ENCODE data around the gene CDC42EP1.
"Not testable (repeated sequence)": the region's sequence is repeated elsewhere in the genome, so short reads cannot be mapped to it uniquely, and the experiment has no call there.

CDC42EP1 gene, protein sequence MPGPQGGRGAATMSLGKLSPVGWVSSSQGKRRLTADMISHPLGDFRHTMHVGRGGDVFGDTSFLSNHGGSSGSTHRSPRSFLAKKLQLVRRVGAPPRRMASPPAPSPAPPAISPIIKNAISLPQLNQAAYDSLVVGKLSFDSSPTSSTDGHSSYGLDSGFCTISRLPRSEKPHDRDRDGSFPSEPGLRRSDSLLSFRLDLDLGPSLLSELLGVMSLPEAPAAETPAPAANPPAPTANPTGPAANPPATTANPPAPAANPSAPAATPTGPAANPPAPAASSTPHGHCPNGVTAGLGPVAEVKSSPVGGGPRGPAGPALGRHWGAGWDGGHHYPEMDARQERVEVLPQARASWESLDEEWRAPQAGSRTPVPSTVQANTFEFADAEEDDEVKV

DNA sequence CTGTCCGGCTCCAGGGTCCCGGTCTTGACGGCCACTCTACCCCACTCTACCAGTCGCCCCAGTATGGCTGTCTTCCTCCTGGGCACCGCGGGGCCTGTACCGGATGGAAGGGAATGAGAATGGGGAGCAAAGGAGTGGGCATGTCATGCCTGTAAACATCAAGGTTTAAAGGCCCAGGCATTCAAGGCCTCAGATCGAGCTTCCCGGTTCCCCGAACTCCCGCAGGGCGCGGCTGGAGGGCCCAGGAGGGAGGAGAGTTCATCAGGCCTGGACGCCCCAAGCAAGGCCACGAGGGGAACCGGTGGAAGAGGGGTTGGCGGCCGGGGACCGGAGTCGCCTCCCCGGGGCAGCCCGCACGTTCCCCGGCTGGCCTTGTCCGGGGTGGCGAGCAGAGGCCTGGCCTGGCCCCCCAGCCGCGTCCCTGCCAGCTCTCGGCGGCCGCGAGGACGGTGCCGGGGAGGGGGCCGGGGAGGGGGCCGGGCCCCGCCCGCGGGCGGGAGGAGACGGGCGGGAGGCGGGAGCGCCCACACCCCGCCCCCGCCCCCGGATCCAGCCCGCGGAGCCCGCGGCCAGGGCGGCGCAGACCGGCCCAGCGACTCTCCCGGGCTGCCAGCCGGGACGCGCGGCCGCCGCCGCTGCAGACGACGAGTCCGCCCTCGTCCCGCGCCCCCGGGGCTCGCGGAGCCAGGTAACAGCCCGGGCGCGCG is at the start of gene CDC42EP1:
Gene CDC42EP1 (plus strand): TSS at position 580 of the 707 bp plus-strand sequence. CDS start 5,870 bp downstream, outside the sequence.
- peak; percentile 80 for DNase-seq (ENCODE audit: low spot score)

DNA sequence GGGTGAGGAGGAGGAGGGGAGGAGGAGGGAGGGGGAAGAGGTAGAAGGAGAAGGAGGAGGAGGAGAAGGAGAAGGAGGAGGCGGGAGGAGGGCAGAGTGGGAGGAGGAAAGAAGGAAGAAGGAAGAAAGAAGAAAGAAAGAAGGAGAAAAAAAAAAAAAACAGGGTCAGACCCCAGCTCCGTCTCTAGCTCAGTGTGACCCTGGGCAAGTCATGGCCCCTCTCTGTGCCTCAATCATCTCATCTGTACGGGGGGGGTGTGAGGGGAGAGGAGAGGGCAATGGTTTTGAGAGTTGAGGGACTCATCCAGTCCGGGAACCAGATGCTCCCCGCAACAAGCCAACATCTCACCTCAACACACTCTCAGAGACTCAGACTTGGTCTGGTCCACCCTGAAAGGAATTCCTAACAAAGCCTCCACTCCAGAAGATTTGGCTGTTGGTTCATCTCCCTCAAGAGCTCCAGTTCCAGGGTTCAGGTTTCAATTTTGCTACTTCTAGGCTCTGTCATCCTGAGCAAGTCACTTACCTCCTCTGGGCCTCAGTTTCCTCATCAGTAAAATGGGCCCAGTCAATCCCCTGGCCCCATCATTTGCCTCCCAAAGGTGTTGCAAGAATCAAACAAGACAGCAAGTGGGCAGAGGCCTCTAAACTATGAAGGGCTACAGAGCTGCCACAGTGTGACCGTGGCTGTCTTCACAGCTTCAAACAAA is 48.7 kb upstream of the CDC42EP1 start:
- DNase-seq (ENCODE audit: low spot score), result no peak

DNA sequence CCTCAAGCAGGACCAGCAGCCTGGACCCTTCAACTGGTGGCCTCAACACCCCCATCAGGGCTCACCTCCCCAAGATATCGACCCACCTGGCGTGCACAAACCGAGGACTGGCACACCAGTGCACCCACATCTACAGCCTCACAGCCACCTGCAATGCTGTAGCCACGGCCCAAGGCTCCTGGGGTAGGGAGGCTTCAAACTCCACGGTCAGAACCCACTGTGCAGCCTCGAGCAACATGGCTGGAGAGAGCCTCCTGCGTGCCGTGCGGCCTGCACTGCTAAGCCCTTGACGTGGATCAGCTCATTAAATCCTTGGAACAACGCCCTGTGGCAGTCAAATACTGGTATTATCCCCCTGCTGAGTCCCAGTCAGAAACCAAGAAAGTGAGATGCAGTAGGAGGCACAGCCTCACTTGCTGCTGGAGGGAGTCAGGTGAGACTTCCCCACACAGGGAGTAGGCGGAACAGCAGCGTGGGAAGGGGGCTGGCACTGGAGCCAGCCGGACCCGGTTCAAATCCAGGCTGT is 45.7 kb upstream of the CDC42EP1 start:
- no peak for DNase-seq (ENCODE audit: low spot score)

DNA sequence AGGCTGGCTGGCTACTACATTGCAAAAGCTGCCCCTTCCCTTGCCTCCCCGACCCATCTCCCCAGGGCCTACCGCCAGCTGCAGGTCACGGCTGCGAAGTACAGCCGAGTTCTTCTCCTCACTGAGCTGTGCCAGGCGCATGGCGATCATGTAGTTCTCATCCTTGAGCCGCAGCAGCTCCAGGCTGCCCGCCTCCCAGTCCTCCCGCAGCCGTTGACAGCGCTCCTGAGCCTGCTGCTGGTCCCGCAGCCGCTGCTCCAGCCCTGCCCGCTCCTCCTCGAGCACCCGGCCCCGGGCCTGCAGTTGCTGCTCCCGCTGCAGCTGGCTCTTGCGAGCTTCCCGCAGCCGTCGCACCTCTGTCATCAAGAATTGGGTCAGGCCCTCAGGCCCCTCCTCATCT is 44.4 kb upstream of the CDC42EP1 start:
- no peak for DNase-seq (ENCODE audit: low spot score)

DNA sequence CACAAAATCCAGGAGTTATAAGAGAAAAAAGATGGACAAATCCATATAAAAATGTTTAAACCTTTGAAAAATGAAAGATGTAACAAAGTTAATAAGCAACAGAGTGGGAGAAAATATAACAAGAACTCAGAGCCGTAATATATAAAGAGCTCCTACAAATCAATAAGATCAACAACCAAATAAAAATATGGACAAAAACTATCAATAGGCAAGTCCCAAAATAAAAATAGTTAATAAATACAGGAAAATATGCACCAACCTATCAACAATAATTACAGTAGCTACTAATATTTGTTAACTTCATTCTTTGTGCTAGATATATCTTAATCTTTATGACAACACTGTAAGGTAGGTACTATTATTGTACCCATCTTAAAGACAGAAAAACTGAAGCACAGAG is 43.8 kb upstream of the CDC42EP1 start:
- no peak for DNase-seq (ENCODE audit: low spot score)

DNA sequence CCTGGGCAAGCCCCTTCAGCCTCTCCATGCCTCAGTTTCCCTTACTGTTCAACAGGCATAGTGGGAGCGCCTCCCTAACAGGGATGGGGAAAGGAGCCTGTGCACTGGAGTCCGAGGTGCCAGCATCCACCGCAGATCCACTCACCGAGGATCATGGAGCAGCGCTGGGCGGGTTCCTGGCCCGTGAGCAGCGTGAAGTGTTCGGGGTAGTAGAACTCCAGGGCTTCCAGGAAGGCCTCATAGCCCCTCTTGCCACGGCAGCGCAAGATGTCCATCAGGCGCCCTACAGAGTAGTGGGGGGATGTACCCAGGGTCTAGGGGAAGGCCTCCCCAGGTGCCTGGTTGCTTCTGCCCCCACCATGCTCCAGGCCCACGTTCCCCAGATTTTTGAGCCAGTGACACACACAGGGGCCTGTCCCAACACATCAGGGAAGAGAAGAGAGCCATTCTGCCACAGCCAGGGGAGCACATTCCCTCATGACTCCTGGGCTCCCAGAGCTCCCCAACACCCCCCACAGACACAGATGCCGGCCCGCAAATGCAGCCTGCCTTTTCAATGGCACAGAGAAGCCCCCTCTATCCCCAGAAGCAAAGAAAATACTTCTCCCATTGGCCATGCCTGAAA is 42.3 kb upstream of the CDC42EP1 start:
- no peak for DNase-seq (ENCODE audit: low spot score)

DNA sequence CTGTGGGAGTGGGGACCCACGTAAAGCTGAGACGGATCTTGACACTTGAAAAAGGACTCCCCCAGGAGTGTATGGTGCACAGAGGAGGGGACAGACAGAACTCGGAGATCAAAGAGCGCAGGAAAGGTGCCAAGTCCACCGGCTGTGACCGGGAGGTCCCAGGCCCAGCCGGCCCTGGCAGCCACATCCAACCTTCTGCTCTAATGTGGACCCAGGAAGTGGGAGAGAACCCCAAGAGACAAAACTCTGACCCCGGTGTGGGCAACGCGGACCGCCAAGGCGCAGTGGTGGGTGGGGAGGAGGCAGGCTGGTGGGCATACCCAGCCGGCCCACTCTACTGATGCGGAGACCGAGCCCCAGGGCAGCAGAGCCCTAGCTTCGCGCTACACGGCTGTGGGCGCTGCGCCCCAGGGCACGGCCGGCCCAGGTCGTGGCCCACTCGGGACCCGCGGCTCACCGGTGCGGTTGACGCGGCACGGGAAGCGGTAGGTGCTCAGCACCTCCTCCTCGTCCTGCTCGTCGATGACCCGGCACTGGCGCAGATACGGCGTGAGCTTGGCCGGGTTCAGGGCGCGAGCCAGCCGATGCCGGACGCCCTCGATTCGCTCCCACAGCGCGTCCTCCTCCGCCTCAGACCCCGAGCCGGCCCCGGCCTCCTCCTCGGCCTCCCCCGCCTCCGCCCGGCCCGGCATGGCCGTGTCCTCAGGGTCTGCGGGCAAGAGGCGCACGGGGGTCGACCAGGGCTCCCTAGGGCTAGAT is 41.6 kb upstream of the CDC42EP1 start:
- peak; percentile 72 for DNase-seq (ENCODE audit: low spot score)

DNA sequence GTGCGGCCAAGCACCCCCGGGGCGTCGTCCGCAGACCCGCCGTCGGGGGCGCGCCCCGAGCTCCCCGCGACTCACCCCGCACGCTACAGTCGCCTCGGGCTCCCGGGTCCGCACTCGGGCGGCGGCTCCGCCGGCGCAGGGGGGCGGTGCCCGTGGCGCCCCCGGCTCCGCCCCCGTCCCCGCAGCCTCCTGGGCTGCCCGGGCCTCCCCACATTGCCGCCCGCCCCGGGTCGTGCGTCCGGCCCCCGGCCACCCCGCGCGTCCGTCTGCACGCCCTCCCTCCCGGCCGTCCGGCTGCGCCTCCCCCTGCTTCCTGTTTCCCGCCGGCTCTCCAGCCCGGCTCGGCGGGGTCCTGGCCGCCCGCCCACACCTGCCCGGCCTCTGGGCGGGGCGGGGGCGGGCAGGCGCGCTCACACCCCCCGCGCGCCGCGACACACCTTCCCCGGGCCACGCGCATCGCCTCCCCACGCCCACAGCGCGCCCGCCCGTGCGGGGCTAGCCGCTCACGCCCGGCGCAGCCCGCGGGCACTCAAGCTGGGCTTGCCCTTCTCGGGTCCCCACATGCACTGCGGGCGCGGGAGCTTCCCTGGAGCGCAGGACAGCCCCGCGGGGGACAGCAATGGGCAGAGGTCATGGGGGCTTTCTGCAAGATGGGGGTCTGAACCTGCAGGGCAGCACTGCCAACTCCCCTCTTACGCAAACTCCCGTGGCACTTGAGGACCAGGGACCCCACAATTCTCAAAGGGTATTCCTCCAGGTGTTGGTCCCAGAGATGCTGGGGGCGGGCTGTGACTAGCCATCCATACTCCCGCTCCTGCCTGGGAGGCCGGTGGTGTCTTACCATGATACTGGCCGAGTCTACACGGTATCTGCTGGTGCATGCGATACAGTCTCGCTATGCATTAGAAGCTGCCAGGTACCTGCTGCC is 40.7 kb upstream of the CDC42EP1 start, which contains the start of gene CARD10:
Gene CARD10 (minus strand): TSS at position 148 of the 928 bp plus-strand sequence. CDS start 215 bp downstream, outside the sequence.
- peak; percentile 86 for DNase-seq (ENCODE audit: low spot score)

DNA sequence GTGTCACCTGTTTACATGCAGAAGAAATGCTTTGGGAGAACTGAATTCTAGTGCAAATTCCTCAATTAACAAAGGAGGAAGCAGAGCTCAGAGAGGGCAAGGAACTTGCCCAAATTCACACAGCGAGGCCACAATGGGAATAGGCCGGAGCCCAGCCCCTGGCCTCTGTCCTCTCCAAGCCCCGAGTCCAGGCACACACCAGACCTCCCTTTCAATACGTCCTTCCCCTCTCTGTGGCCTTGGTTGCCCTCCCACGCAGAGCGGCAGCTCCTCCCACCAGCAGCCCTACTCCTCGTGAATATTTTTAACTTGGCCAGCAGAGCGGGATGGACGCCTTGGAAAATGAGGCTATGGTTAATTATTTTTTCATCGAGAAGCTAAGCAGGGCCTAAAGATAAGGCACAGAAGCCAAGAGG is 39.5 kb upstream of the CDC42EP1 start:
- DNase-seq (ENCODE audit: low spot score), result no peak

DNA sequence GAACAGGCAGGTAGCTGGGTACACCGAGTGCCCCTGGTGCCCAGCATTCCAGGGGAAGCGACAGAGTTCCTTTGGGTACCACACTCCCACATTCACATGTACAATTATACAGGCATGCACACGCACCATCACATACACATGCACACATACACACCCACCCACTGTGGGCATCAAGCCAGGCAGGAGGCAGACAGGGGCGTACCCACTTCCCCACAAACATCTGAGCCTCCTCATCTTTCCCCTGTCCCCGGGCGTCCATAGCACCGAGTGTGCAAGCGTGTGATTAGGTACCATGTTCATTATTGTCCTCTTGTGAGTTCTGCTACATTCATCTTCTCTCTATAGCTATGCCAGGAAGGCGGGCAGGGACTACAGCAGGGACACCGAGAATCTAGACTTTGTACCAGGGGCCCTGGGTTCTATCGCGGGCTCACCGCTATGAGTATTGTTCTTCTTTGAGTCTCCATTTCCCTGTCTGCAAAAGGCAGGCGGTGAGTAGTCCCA is 39.0 kb upstream of the CDC42EP1 start:
- no peak for DNase-seq (ENCODE audit: low spot score)

DNA sequence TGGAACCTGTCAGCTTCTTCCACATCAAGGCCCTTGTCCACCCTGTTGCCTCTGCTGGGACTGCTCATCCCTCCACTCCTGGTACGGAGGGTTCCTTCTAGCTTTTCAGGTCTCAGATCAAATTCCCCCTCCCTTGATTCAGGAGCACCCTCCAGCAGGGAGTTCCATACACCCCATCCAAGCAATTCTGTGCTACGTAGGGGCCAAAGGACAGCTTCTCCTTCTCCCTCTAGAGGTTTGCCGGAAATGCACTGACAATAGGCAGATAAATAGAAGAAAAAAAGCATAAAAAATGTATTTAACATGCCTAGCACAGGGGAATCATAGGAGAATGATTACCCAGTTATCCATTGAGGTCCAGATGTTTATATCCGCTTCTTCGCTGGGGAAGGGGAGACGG is 37.8 kb upstream of the CDC42EP1 start:
- no peak for DNase-seq (ENCODE audit: low spot score)

DNA sequence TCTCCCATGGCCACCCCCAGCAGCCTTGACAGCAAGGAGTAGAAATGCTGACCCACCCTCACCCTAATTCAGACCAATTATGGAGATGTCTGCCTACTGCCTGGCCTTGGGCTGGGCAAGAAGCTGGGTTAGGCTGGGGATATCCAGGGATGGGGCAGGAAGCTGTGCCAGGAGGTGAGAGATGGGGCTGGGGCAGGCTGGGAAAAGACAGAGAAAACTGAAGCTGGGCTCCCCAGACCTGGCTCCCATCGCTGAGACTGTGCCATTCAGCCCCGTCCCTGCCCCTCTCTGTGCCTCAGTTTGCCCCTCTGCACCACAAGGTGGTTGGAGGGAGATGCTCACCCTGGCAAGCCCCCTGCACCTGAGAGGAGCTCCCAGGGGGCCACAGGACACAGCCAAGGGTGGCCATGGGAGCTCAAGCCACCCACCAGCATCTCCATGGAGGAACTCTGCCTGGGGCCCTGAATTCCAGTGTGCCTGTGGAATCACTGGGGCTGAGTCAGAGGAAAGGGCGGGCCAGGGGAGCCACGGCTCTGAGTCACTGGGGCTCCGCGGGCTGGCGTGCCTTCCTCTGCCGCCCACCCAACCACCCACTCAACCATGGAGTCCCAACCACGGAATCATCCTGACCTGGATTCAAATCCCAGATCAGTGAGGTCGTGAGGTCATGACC is 35.1 kb upstream of the CDC42EP1 start:
- no peak for DNase-seq (ENCODE audit: low spot score)

DNA sequence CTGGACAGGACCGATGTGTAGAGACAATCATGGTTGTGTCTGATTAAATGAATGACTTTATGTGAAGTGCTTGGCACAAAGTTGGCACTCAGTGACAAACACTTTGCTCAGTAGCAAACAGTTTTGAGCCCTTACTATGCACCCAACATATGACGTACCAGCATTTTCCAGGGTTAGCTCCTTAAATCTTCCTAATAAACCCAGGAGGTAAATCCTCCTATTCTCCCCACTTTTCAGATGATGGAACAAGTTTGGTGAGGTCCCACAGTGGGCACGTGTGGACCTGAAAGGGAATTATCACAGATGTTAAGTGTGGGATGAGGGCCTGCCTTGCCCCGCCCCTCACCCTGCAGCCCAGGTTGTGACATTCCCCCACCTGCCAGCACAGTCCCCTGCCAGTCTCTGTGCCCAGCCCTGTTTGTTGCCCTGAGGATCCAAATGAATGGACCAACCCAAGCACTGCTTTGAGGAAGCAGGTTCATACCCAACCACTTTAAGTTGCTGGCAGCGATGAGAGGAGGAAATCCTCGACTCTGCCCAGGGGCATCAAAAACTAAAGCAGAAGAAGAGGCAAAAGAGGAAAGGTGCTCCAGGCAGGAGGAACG is 34.4 kb upstream of the CDC42EP1 start:
- no peak for DNase-seq (ENCODE audit: low spot score)

DNA sequence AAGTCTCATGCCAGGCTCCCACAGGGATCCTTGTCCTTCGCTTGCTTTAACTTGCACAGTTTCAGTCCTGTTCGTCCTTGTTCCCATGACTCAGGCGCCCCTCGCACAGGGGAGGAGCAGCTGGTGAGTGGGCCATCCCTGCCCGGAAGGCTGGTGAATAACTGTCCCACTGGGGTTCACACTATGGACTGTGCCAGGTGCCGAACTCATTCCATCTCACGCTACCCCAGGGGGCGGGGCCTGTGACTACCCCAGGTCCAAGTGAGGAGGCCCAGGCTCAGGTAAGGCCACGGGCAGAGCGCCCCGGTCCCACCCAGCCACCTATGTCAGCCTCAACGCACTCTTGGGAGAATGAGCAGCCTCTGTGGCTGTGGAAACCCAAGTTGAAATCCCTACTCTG is 33.9 kb upstream of the CDC42EP1 start:
- no peak for DNase-seq (ENCODE audit: low spot score)

DNA sequence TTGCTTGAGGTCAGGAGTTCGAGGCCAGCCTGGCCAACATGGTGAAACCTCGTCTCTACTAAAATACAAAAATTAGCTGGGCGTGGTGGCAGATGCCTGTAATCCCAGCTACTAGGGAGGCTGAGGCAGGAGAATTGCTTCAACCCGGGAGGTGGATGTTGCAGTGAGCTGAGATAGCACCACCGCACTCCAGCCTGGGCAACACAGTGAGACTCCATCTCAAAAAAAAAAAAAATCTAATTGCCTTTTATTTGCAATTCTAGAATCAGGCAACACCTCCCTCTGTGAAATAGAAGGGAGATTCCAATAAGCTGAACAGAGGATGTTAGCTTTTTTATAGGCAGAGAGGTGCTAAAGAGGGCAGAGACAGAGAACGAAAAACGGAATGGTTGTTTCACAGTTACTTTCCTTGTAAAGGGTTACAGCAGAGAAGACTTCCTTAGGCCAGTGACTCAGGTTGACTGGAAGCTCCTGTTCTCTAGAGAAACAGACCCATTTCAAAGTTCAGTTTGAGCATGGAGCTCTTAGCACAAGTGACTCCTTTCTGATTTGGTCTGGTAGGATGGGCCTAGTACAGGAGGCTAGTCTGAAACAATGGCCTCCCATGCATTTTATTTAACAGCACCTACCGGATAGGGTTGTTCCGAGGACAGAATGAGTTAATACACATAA is 33.1 kb upstream of the CDC42EP1 start:
- DNase-seq (ENCODE audit: low spot score), result not testable (repeated sequence)

DNA sequence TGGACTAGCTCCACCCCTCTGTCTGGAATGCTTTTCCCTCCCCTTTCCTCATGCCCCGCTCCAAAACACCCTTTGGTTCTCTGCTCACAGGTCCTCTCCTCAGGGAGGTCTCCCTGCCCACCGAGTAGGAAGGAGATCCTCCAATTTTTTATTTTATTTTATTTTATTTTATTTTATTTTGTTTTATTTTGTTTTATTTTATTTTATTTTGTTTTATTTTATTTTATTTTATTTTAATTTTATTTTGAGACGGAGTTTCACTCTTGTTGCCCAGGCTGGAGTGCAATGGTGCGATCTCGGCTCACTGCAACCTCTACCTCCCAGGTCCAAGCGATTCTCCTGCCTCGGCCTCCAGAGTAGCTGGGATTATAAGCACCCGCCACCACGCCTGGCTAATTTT is 32.3 kb upstream of the CDC42EP1 start:
- DNase-seq (ENCODE audit: low spot score), result not testable (repeated sequence)

DNA sequence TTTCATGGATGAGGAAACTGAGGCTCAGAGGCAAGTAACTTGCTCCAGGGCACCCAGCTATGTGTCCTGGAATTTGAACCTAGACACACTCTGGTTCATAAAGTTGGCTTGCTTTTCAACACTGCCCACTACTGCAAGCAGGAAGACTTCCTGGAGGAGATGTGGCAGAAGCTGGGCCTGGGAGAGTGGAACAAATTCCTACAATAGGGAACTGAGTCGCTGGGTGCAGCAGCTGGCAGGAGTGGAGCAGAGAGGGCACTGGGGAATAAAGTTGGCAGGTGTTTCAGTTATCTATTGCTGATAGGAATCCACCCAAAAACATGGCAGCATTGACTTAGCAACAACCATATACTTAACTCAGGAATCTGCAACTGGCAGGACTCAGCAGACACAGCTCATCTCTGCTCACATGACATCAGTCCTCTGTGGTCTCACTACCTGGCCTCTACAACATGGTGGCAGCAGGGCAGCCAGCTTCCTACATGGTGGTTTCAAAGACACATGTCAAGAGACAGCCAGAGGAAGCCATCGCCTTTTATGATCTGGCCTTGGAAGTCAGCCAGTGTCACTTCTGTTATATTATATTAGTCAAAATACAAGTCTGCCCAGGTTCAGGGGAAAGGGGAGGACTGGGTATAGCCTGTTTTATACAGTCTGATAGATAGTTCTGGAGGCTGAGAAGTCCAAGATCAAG is 30.5 kb upstream of the CDC42EP1 start:
- DNase-seq (ENCODE audit: low spot score), result no peak

DNA sequence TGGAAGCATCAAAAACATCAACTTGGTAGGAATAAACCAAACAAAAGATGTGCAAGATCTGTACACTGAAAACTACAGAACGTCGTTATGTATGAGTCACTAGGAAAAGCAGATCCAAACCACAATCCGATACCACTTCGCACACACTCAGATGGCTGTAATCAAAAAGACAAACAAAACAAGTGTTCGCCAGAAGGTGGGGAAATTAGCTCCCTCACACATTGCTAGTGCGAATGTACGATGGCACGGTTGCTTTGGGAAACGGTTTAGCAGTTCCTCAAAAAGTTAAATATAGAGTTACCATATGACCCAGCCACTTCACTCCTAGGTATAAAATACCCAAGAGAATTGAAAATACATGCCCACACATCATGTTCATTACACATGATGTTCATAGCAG is 26.3 kb upstream of the CDC42EP1 start:
- DNase-seq (ENCODE audit: low spot score), result no peak

All from iPS-NIHi11 (cell line).